D721Med (cell line): ENCODE data around the gene SYNCRIP.

Source experiments
- DNase-seq: peaks from one replicate; pipeline ENCODE4 v3.0.0; 2011; ENCODE audit warnings: low spot score; ENCODE audit not compliant: insufficient read length
- FAIRE-seq: peaks from 2 replicates; lab custom pipeline; 2011; peaks lifted over from hg19 to GRCh38; lab: Jason Lieb, UNC
- CTCF ChIP-seq: IDR thresholded peaks from 2 replicates; pipeline ENCODE4 v1.5.1; 2012; ENCODE audit warnings: mild to moderate bottlenecking, control low read depth; ENCODE audit not compliant: insufficient read depth; ENCODE audit errors: missing control alignments

SYNCRIP gene

GRCh38 chr6:85669735-85670194 lies 27.1 kb upstream of the SYNCRIP start:
- TF ChIP-seq CTCF: no peak
- DNase-seq: no peak
- FAIRE-seq: no peak

- no peak for TF ChIP-seq CTCF
- DNase-seq: no peak
- FAIRE-seq: no peak
These were observed 19.6 kb upstream of the SYNCRIP start for GRCh38 chr6:85662251-85662650.

DNA sequence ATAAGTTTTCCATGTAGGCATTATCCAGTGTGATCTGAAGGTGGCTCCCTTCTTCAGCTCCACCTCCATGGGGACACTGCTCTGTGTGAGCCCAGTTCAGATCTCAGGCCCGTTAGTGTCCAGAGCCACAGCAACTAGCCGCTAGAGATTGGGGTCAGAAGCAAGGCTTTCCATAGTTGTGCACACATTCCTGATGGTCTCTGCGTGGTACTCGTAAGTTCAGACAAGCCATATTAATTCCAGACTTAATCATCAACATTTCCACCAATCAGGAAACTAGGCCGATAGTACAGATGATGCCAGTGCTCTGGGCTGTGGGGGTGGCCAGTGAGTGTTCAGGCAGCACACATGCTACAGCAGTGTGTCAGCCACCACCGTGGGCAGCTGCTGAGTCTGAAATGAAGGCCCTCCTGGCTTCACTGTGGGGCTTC lies 17.5 kb upstream of the SYNCRIP start:
- DNase-seq (no peak), FAIRE-seq (no peak)
- TF ChIP-seq CTCF: no peak

DNA sequence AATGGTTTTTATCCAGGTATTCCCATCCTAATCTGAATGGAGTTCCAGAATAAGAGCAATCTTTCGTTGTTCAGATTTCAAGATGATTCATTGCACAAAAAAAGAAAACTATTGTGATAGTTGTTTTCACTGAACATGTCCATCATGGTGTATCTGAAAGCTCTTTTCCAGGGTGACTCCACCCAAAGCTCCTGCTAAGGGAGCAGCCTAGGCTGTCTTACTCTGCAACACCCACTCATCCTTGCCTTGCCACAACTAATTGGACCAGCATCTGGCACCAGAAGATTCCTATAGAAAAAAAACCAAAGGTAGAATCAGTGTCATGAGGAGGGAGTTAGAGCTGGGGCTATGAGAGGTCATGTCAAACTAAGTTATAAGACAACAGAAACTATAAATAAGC lies 7.9 kb upstream of the SYNCRIP start:
- DNase-seq (no peak), FAIRE-seq (no peak)

GRCh38 chr6:85644279-85644762 lies 1.6 kb upstream of the SYNCRIP start:
- no peak for TF ChIP-seq CTCF
- DNase-seq (no peak), FAIRE-seq (no peak)

More for the DNA sequence above, 7.9 kb upstream of the SYNCRIP start:
- no peak for TF ChIP-seq CTCF

DNA sequence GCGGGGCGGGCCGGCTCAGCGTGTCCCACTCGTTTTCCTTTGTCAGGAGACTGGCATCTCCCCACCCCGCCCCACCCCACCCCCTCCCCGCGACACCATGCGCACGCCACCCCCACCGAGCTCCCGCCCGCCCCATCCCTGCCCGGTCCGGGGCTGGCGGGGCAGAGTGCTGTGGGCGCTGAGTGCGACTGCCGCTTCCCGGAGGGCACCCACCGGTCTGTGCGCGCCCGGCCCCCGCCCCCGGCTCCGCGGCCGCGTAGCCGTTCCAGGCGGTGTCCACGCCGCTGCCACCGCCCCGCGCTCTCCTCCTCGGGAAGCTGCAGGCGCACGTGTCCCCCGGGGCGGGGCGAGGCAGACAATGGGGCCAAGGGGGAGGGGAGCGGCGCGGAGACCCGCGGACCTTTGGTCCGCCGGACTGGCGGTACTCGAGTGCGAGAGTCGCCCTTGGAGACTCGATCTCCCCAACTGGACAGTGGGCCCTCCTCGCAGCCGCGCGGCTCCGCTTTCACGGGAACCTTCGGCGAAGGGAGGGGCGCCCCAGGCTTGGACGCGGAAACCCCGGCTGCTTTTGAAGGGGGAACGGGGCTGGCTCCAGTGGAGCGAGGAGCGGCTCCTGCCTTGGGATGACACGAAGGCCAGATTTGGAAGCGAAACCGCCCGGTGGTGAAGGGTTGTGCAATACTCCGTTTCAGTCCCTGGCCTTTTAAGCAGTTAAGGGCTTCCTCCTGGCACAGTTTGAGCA lies 1.0 kb upstream of the SYNCRIP start:
- no peak for DNase-seq
- no peak for FAIRE-seq
- no peak for TF ChIP-seq CTCF
